Activated CD4-positive, alpha-beta memory T cell treated with anti-CD3 and anti-CD28 coated beads for 36 hours (primary cell): ENCODE measurements around the gene FOXJ2. TPM values are rescaled to one million over a fixed set of nuclear protein-coding genes. Genes with fewer than 3 reads are reported as not detected.
"Not testable (repeated sequence)": the region's sequence is repeated elsewhere in the genome, so short reads cannot be mapped to it uniquely, and the experiment has no call there.

ENCODE experiments used
- CTCF ChIA-PET: fragments of 350-600 bp; sonication (Branson Sonifier 250); formaldehyde crosslinking; loops from one replicate; lab custom pipeline; 2021; ENCODE audit warnings: antibody characterized with exemption, inconsistent platforms; lab: Charles Lee
- POLR2A ChIA-PET: fragments of 350-600 bp; sonication (Branson Sonifier 250); formaldehyde crosslinking; loops from one replicate; lab custom pipeline; 2021; ENCODE audit warnings: antibody characterized with exemption; lab: Charles Lee
- DNase-seq: peaks from one replicate; pipeline ENCODE4 v3.0.0-alpha.2; 2020
- H3K27ac Mint-ChIP-seq: one replicate; pipeline ENCODE4 v1.8.0; 2021; ENCODE audit warnings: mixed read lengths
- H3K27me3 Mint-ChIP-seq: one replicate; pipeline ENCODE4 v1.8.0; 2021; ENCODE audit warnings: mixed read lengths
- H3K36me3 Mint-ChIP-seq: one replicate; pipeline ENCODE4 v1.8.0; 2021; ENCODE audit warnings: mixed read lengths
- H3K4me1 Mint-ChIP-seq: one replicate; pipeline ENCODE4 v1.8.0; 2021; ENCODE audit warnings: low read depth, mixed read lengths
- H3K4me3 Mint-ChIP-seq: one replicate; pipeline ENCODE4 v1.8.0; 2021; ENCODE audit warnings: mild to moderate bottlenecking, mixed read lengths
- H3K9me3 Mint-ChIP-seq: one replicate; pipeline ENCODE4 v1.8.0; 2021; ENCODE audit warnings: mixed read lengths
- intact Hi-C: fragments of 100-400 bp; cut with micrococcal nuclease; formaldehyde crosslinking; loops from one replicate; pipeline ENCODE4 v1.15.1; 2023
- total RNA-seq, 2 experiments: library from RNA; stranded (reverse); gene quantifications; one replicate each; pipeline ENCODE4 v1.2.3, GENCODE V29; 2021

Gene FOXJ2
- total RNA-seq, 2 experiments from 2014 or later = 16.7 to 17.1 TPM

DNA sequence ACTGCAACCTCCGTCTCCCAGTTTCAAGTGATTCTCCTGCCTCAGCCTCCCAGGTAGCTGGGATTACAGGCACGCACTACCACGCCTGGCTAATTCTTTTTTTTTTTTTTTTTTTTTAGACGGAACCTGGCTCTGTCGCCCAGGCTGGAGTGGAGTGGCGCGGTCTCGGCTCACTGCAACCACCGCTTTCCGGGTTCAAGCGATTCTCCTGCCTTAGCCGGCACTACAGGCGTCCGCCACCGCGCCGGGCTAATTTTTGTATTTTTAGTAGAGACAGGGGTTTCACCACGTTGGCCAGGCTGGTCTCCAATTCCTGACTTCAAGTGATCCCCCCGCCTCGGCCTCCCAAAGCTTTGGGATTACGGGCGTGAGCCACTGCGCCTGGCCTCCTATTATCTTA is 1.5 kb upstream of the FOXJ2 start:
- H3K9me3 Mint-ChIP-seq, H3K27me3 Mint-ChIP-seq, H3K27ac Mint-ChIP-seq, POLR2A ChIA-PET, H3K4me3 Mint-ChIP-seq, DNase-seq, intact Hi-C loops, H3K36me3 Mint-ChIP-seq: not testable (repeated sequence)
- peaks cover 38% of the 10 kb centered on the region for H3K4me1 Mint-ChIP-seq
- CTCF ChIA-PET = interaction anchor here (2.6 kb wide), 1 partner anchor 47 kb away, joined by 13 read pairs; no protein-coding TSS in a partner anchor

DNA sequence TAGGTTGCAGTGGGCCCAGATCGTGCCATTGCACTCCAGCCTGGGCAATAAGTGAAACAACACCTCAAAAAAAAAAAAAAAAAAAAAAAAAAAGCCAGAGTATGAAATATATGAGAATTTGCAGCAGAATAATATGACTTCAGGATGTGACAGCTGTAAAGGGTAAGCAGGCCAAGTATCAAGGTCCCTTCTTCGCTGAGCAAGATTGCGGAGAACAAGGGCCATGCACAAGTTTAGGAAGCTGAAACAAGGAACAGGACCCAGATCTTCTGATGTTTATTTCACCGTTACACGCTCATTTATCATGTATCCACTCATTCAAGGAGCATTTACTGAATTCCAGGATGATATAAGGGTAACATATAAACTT is 659 bp upstream of the FOXJ2 start:
- peaks cover 44% of the 10 kb centered on the region for H3K4me1 Mint-ChIP-seq
- CTCF ChIA-PET = interaction anchor here (1.0 to 2.6 kb wide), 4 partner anchors 14 to 98 kb away, joined by 3 to 13 read pairs (median 6); no protein-coding TSS in a partner anchor

DNA sequence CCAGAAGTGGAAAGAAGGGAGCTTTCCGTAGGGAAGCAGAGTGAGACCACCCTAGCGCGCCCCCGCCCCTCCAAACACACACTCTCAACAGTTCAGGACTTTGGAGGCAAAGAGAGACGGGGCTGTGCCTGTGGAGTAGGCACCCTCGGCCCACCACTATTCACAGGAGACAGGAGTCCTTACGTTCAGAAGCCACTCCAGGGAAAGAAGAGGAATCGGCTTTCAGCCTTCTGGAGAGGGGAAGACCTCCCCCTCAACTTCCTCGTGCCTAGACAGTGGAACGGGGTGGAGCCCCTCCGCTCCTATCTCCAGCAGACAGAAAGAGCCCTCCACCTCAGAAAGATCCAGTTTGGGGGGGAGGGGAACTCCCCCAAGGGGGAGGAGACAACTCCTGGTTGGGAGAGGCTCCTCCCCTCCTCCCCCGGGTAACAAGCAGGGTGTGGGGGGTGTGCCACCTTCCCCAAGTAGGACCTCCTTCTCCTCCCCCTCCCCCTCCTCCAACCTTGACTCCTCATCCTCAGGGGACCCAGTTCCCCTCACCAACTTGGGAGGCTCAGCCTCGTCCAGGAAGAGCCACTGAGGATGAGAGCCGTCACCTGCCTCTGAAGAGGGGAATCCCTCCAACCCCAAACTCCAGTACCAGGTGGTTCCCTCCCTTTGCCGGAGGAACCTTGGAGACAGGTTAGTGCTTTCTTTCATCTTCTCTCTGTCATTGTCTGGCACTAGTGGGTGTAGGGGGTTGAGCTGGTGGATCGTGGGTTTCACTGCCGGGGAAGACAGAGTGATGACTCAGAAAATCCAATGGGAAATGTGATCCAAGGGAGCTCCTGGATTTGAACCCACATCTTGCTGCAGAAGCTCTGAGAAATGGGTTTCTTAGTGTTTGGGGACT is 883 bp downstream of the FOXJ2 start:
- peak; percentile 61 for DNase-seq
- intact Hi-C loops = no loop called here
- H3K27me3 Mint-ChIP-seq = no peaks in the 10 kb centered on the region
- peaks cover 54% of the 10 kb centered on the region for H3K4me1 Mint-ChIP-seq
- H3K9me3 Mint-ChIP-seq = no peaks in the 10 kb centered on the region
- CTCF ChIA-PET = interaction anchor here (0.5 to 2.6 kb wide), 7 partner anchors 11 to 196 kb away, joined by 3 to 13 read pairs (median 4); no protein-coding TSS in a partner anchor
- peak overlapping the region; percentile 84 for H3K4me3 Mint-ChIP-seq
- peaks cover 2% of the 10 kb centered on the region for H3K36me3 Mint-ChIP-seq
- POLR2A ChIA-PET = interaction anchor here (1.0 to 1.6 kb wide), 3 partner anchors 48 to 100 kb away, joined by 3 to 4 read pairs (median 4); partner anchors contain the start of gene SLC2A3
- peak overlapping the region; percentile 88 for H3K27ac Mint-ChIP-seq

More for the DNA sequence above, 659 bp upstream of the FOXJ2 start:
- no peak for DNase-seq
- peak overlapping the region; percentile 78 for H3K4me3 Mint-ChIP-seq
- H3K9me3 Mint-ChIP-seq = no peaks in the 10 kb centered on the region
- peaks cover 2% of the 10 kb centered on the region for H3K36me3 Mint-ChIP-seq
- intact Hi-C loops = no loop called here
- peak overlapping the region; percentile 79 for H3K27ac Mint-ChIP-seq
- POLR2A ChIA-PET = interaction anchor here (1.1 to 1.6 kb wide), 2 partner anchors 51 to 96 kb away, joined by 4 to 5 read pairs; partner anchors contain the start of genes NECAP1 and SLC2A3
- no peaks in the 10 kb centered on the region for H3K27me3 Mint-ChIP-seq

DNA sequence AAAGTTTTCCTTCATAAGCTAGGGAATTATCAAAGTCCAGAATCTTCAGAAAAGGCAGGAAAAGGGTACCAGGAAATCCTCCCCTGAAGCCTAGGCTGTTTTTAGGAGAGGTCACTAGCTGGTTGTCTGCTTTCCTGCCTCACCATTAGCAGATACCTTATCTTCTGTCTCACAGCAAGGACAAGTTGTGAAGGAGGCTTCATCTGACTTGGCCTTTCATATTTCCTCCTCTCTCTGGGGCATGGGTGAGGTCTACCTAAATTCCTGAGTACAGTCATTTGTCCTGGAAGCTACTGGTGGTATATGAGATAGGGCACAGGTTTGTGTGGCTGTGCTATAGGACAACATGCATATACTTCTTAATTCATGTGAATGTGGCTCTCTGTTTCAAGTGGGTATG is 2.3 kb downstream of the FOXJ2 start:
- ChIA-PET CTCF (interaction anchor here (1.1 to 2.0 kb wide), 3 partner anchors 9 to 392 kb away, joined by 3 to 12 read pairs (median 9); no protein-coding TSS in a partner anchor), POLR2A (no interaction called here)
- intact Hi-C loops = no loop called here
- Mint-ChIP-seq H3K36me3 (peaks cover 5% of the 10 kb centered on the region), H3K27ac (peak overlapping the region; percentile 12), H3K4me1 (peaks cover 63% of the 10 kb centered on the region), H3K9me3 (no peaks in the 10 kb centered on the region), H3K4me3 (peak overlapping the region; percentile 84), H3K27me3 (no peaks in the 10 kb centered on the region)
- DNase-seq = no peak

DNA sequence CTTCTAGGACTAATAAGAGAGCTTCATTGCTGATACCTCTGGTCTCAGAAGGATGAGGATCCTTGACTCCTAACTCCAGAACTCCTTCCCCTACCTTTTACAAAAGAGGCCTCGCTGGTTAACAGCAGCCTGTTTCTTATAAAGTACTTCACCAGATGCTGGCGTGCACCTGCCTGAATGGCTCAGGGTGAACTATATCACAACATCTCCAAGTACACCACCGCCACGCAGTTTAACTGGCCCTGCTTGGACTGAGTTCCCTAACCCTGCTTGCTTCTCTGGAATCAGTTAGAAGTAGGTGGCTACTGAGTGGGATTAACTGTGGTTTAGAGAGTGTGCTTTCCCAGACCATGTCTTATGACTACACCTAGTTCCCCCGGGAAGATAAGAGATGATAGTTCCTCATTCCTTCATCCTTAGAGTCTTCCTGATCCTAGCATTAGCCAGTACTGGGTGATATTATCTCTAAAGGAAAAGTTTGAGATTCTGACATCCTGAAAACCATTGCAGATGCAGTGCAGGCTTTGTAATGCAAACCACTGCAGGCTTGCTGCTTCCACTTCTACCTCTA is 3.0 kb downstream of the FOXJ2 start:
- ChIA-PET CTCF (interaction anchor here (1.0 to 1.4 kb wide), 2 partner anchors 10 to 43 kb away, joined by 4 to 6 read pairs; no protein-coding TSS in a partner anchor), POLR2A (no interaction called here)
- Mint-ChIP-seq H3K27me3 (no peaks in the 10 kb centered on the region), H3K4me3 (no peak overlapping the region), H3K4me1 (peaks cover 63% of the 10 kb centered on the region), H3K36me3 (peaks cover 10% of the 10 kb centered on the region), H3K9me3 (no peaks in the 10 kb centered on the region), H3K27ac (no peak overlapping the region)
- intact Hi-C loops = no loop called here
- DNase-seq = no peak

DNA sequence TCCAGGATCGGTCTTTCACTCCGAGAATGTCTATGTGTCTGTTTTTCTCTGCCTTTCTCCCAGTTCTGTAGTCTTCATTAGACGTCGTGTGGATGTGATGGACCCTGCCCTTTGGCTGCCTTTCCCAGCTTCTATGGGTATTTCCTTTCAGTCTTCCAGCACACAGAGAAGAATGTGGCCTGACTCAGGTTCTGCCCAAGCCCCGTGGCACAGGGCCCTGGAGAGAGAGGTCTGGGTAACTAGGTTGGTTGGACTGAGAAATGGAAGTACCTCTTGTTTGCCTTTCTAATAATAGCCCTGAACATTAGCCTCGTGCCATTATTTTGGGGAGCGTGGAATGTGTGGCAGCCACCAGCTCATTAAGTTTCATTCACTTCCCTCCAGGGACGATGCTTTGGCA is 3.8 kb downstream of the FOXJ2 start:
- H3K36me3 Mint-ChIP-seq = peaks cover 15% of the 10 kb centered on the region
- H3K27me3 Mint-ChIP-seq = no peaks in the 10 kb centered on the region
- DNase-seq = no peak
- H3K9me3 Mint-ChIP-seq = no peaks in the 10 kb centered on the region
- H3K27ac Mint-ChIP-seq = no peak overlapping the region
- peaks cover 63% of the 10 kb centered on the region for H3K4me1 Mint-ChIP-seq
- intact Hi-C loops = no loop called here
- H3K4me3 Mint-ChIP-seq = no peak overlapping the region
- POLR2A ChIA-PET = interaction anchor here (0.8 kb wide), 1 partner anchor 9 kb away, joined by 4 read pairs; no protein-coding TSS in a partner anchor
- CTCF ChIA-PET = interaction anchor here (1.0 to 2.0 kb wide), 3 partner anchors 9 to 103 kb away, joined by 4 to 6 read pairs (median 5); no protein-coding TSS in a partner anchor

DNA sequence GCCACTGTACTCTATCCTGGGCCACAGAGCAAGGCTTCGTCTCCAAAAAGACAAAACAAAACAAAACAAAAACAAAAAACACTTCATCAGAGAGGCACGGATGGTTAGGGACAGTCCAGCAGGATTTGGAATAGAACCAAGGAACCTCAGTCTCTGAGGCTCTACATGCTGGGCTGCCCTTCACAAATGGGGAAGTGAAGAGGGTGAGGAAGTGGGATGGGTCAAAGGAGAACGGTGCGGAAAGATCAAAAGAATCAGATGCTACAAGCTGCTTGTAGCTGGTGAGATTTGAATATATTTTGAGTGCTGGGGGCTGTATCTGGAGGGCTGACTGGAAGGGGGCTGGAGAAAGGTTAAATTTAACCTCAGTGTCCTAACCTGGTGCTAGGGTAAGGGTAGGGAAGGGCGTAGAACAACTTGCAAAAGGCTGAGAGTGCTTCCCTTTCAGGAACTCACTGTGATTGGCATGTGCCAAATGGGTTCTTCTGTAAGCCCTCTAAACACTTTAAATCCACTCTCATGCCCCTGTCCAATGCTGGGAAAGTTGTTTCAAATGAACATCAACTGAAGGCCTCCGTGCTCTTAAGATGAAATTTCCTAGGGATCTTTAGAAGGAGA is 4.6 kb downstream of the FOXJ2 start:
- Mint-ChIP-seq H3K9me3 (no peaks in the 10 kb centered on the region), H3K36me3 (peaks cover 17% of the 10 kb centered on the region), H3K27ac (no peak overlapping the region), H3K27me3 (no peaks in the 10 kb centered on the region), H3K4me1 (peaks cover 59% of the 10 kb centered on the region), H3K4me3 (peak overlapping the region; percentile 13)
- no peak for DNase-seq
- CTCF ChIA-PET = interaction anchor here (1.4 to 3.5 kb wide), 3 partner anchors 10 to 104 kb away, joined by 5 to 25 read pairs (median 5); no protein-coding TSS in a partner anchor
- intact Hi-C loops = no loop called here
- POLR2A ChIA-PET = no interaction called here

DNA sequence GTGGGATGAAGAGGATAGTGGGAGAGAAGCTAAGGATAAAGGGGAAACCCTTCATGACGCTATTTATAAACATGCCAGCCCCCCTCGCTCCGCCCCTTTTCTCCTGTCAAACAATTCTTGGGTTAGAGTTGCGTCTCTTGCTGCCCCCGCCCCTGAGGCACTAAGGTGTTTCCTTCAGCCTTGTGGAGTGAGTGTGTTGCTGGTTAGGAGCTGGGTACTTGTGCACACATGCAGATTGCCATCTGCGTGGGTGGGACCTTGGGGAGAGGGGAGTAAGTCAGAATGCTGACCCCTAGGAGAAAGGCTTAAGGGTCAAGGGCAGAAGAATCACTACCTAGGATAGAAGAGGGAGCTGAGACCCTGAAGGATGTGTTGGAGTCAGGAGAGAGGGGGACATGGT is 5.4 kb downstream of the FOXJ2 start:
- DNase-seq = no peak

DNA sequence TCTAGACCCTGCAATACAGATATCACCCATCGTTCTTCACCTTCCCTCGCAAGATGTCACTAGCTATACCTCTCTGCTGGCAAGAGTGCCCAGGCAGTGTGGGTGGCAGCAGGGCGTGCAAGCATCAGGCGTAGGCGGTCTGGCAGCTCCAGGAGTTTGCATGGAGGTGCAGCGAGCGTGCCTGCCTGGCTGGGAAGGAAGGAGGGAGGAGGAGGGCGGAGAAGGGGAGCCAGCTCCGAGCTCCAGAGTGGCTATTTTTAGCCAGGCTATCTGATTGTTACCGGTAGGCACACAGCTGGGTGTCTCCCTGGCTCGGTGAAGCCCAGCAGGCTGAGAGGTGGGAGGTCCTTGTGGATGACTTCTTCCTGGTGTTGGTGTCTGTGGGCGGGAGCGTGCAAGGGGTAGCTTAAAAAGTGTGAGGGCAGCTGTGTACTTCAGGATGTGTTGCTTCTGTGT is 6.2 kb downstream of the FOXJ2 start:
- H3K36me3 Mint-ChIP-seq = peaks cover 25% of the 10 kb centered on the region
- H3K9me3 Mint-ChIP-seq = no peaks in the 10 kb centered on the region
- DNase-seq = peak; percentile 59
- CTCF ChIA-PET = interaction anchor here (1.2 to 3.5 kb wide), 3 partner anchors 11 to 205 kb away, joined by 3 to 25 read pairs (median 4); no protein-coding TSS in a partner anchor
- POLR2A ChIA-PET = interaction anchor here (0.8 to 1.4 kb wide), 5 partner anchors 11 to 42 kb away, joined by 3 to 6 read pairs (median 3); no protein-coding TSS in a partner anchor
- H3K4me1 Mint-ChIP-seq = peaks cover 54% of the 10 kb centered on the region
- intact Hi-C loops = no loop called here
- peak overlapping the region; percentile 40 for H3K4me3 Mint-ChIP-seq
- H3K27ac Mint-ChIP-seq = no peak overlapping the region
- no peaks in the 10 kb centered on the region for H3K27me3 Mint-ChIP-seq

More for the DNA sequence above, 5.4 kb downstream of the FOXJ2 start:
- Mint-ChIP-seq H3K27ac (no peak overlapping the region), H3K4me3 (peak overlapping the region; percentile 40), H3K36me3 (peaks cover 20% of the 10 kb centered on the region), H3K27me3 (no peaks in the 10 kb centered on the region), H3K4me1 (peaks cover 59% of the 10 kb centered on the region), H3K9me3 (no peaks in the 10 kb centered on the region)
- ChIA-PET POLR2A (interaction anchor here (0.8 to 1.4 kb wide), 4 partner anchors 10 to 43 kb away, joined by 3 to 6 read pairs (median 3); no protein-coding TSS in a partner anchor), CTCF (interaction anchor here (1.2 to 3.5 kb wide), 5 partner anchors 9 to 204 kb away, joined by 3 to 25 read pairs (median 5); no protein-coding TSS in a partner anchor)
- intact Hi-C loops = no loop called here

DNA sequence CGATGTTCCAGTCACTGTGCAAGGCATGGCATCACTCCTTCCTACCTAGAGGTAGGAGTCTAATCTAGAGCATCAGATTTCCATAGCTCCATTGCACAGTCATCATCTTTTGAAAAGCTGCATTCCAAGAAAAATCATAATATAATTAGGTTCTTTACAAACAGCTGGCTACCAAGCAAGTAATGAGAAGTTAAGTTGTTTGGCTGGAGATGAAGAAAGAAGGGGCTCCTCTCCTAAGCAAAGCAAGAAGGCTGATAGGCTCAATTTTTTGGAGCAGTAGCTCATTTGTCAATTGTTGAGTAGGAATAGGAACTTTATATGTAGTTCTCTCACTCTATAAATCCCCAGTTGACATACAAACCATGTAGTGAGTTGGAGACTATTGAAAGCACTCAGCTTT is 8.3 kb downstream of the FOXJ2 start:
- Mint-ChIP-seq H3K9me3 (no peaks in the 10 kb centered on the region), H3K27ac (no peak overlapping the region), H3K4me1 (peaks cover 35% of the 10 kb centered on the region), H3K27me3 (no peaks in the 10 kb centered on the region), H3K4me3 (no peak overlapping the region), H3K36me3 (peaks cover 35% of the 10 kb centered on the region)
- ChIA-PET CTCF (interaction anchor here (10.3 kb wide), 1 partner anchor 37 kb away, joined by 263 read pairs; no protein-coding TSS in a partner anchor), POLR2A (interaction anchor here (0.6 to 1.2 kb wide), 3 partner anchors 25 to 82 kb away, joined by 3 read pairs; partner anchors contain the start of gene C3AR1)
- intact Hi-C loops = no loop called here
- no peak for DNase-seq
